ENCODE measurements around the gene KRT78. TPM values are rescaled to one million over a fixed set of nuclear protein-coding genes. Genes with fewer than 3 reads are reported as not detected.

Gene KRT78
- polyA plus RNA-seq, 5 donors: 0.16 TPM; not detected in 4

Other genes starting within 250 kb of the KRT78 start
- under 1 TPM; 0.09 to 0.46 (median 0.18) TPM for gene KRT72, start 247.5 kb downstream of the KRT78 start, polyA plus RNA-seq (ENCODE audit: insufficient read depth in 1 of 5, insufficient read length in 5 of 5, low replicate concordance in 1 of 5)
- under 1 TPM in 4 of 5 donors, not detected in 1; 0.10 to 0.19 (median 0.15) TPM for gene KRT73, start 230.4 kb downstream of the KRT78 start, polyA plus RNA-seq (ENCODE audit: insufficient read depth in 1 of 5, insufficient read length in 5 of 5, low replicate concordance in 1 of 5)
- gene KRT2, start 196.8 kb downstream of the KRT78 start, polyA plus RNA-seq (ENCODE audit: insufficient read depth in 1 of 5, insufficient read length in 5 of 5, low replicate concordance in 1 of 5): not detected
- gene KRT1, start 168.6 kb downstream of the KRT78 start, polyA plus RNA-seq (ENCODE audit: insufficient read depth in 1 of 5, insufficient read length in 5 of 5, low replicate concordance in 1 of 5): under 1 TPM; 0.25 to 0.81 (median 0.71) TPM
- not detected for gene KRT77, start 145.5 kb downstream of the KRT78 start, polyA plus RNA-seq (ENCODE audit: insufficient read depth in 1 of 5, insufficient read length in 5 of 5, low replicate concordance in 1 of 5)
- not detected for gene KRT76, start 71.6 kb downstream of the KRT78 start, polyA plus RNA-seq (ENCODE audit: insufficient read depth in 1 of 5, insufficient read length in 5 of 5, low replicate concordance in 1 of 5)
- gene KRT3, start 52.9 kb downstream of the KRT78 start, polyA plus RNA-seq (ENCODE audit: insufficient read depth in 1 of 5, insufficient read length in 5 of 5, low replicate concordance in 1 of 5): not detected
- 1 to 10 TPM; 1.3 to 6.2 (median 2.8) TPM for gene KRT4, start 34.9 kb downstream of the KRT78 start, polyA plus RNA-seq (ENCODE audit: insufficient read depth in 1 of 5, insufficient read length in 5 of 5, low replicate concordance in 1 of 5)
- gene KRT79, start 14.7 kb downstream of the KRT78 start, polyA plus RNA-seq (ENCODE audit: insufficient read depth in 1 of 5, insufficient read length in 5 of 5, low replicate concordance in 1 of 5): not detected
- gene KRT8, start 56.1 kb upstream of the KRT78 start, polyA plus RNA-seq (ENCODE audit: insufficient read depth in 1 of 5, insufficient read length in 5 of 5, low replicate concordance in 1 of 5): 100 to 1,000 TPM; 166 to 247 (median 183) TPM
- 100 to 1,000 TPM in 4 of 5 donors, 10 to 100 TPM in 1; 90.5 to 152 (median 114) TPM for gene KRT18, start 100.1 kb upstream of the KRT78 start, polyA plus RNA-seq (ENCODE audit: insufficient read depth in 1 of 5, insufficient read length in 5 of 5, low replicate concordance in 1 of 5)
- gene EIF4B, start 157.5 kb upstream of the KRT78 start, polyA plus RNA-seq (ENCODE audit: insufficient read depth in 1 of 5, insufficient read length in 5 of 5, low replicate concordance in 1 of 5): 100 to 1,000 TPM; 400 to 558 (median 539) TPM
- gene TNS2, start 201.1 kb upstream of the KRT78 start, polyA plus RNA-seq (ENCODE audit: insufficient read depth in 1 of 5, insufficient read length in 5 of 5, low replicate concordance in 1 of 5): 100 to 1,000 TPM in 4 of 5 donors, 10 to 100 TPM in 1; 96.5 to 138 (median 126) TPM
- 10 to 100 TPM; 13.9 to 22.0 (median 17.8) TPM for gene SPRYD3, start 230.4 kb upstream of the KRT78 start, polyA plus RNA-seq (ENCODE audit: insufficient read depth in 1 of 5, insufficient read length in 5 of 5, low replicate concordance in 1 of 5)
- 10 to 100 TPM in 4 of 5 donors, 1 to 10 TPM in 1; 9.6 to 25.1 (median 19.0) TPM for gene IGFBP6, start 248.7 kb upstream of the KRT78 start, polyA plus RNA-seq (ENCODE audit: insufficient read depth in 1 of 5, insufficient read length in 5 of 5, low replicate concordance in 1 of 5)

Data from right lung (tissue), 5 donors.